NK-92 (cell line): Measurements from ENCODE around the gene CCDC28A.

Experiments used
- DNase-seq: peaks from one replicate; lab custom pipeline; 2025; ENCODE audit not compliant: unreplicated experiment; lab: John Stamatoyannopoulos, UW

CCDC28A gene

GRCh38 chr6:138795809-138796603, 22.4 kb downstream of the CCDC28A start, which contains the start of gene ECT2L:
Gene ECT2L, plus strand, starts transcription at chr6:138796087. Its CDS starts 17,188 bp downstream, at chr6:138813275.
- no peak for DNase-seq

- no peak for DNase-seq
Observed at GRCh38 chr6:138796771-138797170, 23.2 kb downstream of the CCDC28A start.

GRCh38 chr6:138797806-138798446, 24.4 kb downstream of the CCDC28A start:
- no peak for DNase-seq

- no peak for DNase-seq
Observed at GRCh38 chr6:138800377-138801150, 27.0 kb downstream of the CCDC28A start.

GRCh38 chr6:138803331-138803730, 29.8 kb downstream of the CCDC28A start:
- no peak for DNase-seq

- DNase-seq, result no peak
Observed at GRCh38 chr6:138803861-138804260, 30.3 kb downstream of the CCDC28A start.

- DNase-seq, result no peak
Observed at GRCh38 chr6:138805016-138805765, 31.6 kb downstream of the CCDC28A start.

- DNase-seq, result no peak
Observed at GRCh38 chr6:138806889-138807288, 33.3 kb downstream of the CCDC28A start.

GRCh38 chr6:138809677-138810076, 36.1 kb downstream of the CCDC28A start:
- no peak for DNase-seq

GRCh38 chr6:138811866-138812265, 38.3 kb downstream of the CCDC28A start:
- no peak for DNase-seq

- no peak for DNase-seq
Observed at GRCh38 chr6:138814179-138814834, 40.7 kb downstream of the CCDC28A start.

GRCh38 chr6:138815221-138815620, 41.7 kb downstream of the CCDC28A start:
- DNase-seq, result no peak

GRCh38 chr6:138815797-138816528, 42.4 kb downstream of the CCDC28A start:
- no peak for DNase-seq

- no peak for DNase-seq
Observed at GRCh38 chr6:138817799-138818198, 44.2 kb downstream of the CCDC28A start.

GRCh38 chr6:138818496-138819194, 45.1 kb downstream of the CCDC28A start:
- DNase-seq, result no peak

GRCh38 chr6:138821519-138821918, 48.0 kb downstream of the CCDC28A start:
- DNase-seq, result no peak

GRCh38 chr6:138824482-138825144, 51.0 kb downstream of the CCDC28A start:
- no peak for DNase-seq

GRCh38 chr6:138830248-138830647, 56.7 kb downstream of the CCDC28A start:
- no peak for DNase-seq

GRCh38 chr6:138832182-138832581, 58.6 kb downstream of the CCDC28A start:
- DNase-seq, result no peak
